GM18520 (cell line): ENCODE results near the gene ARPC1A.
"Not testable (repeated sequence)": the region's sequence is repeated elsewhere in the genome, so short reads cannot be mapped to it uniquely, and the experiment has no call there.

Source experiments
- ATAC-seq: cut with Tn5 transposase; IDR thresholded peaks from one replicate; pipeline ENCODE4 v1.9.1; 2021; ENCODE audit not compliant: unreplicated experiment

ARPC1A gene

GRCh38 chr7:99386584-99387238 lies 61.0 kb downstream of the ARPC1A start:
- no peak for ATAC-seq

GRCh38 chr7:99387239-99387635 lies 61.5 kb downstream of the ARPC1A start:
- ATAC-seq: not testable (repeated sequence)

GRCh38 chr7:99387912-99388311 lies 62.2 kb downstream of the ARPC1A start:
- no peak for ATAC-seq

- ATAC-seq: no peak
Observed at GRCh38 chr7:99389772-99390171, 64.1 kb downstream of the ARPC1A start.

- no peak for ATAC-seq
Observed at GRCh38 chr7:99390941-99391602, 65.4 kb downstream of the ARPC1A start.

GRCh38 chr7:99392046-99392445 lies 66.3 kb downstream of the ARPC1A start:
- no peak for ATAC-seq

GRCh38 chr7:99392659-99393354 lies 67.1 kb downstream of the ARPC1A start:
- no peak for ATAC-seq

- ATAC-seq: no peak
Observed at GRCh38 chr7:99393355-99394187, 67.9 kb downstream of the ARPC1A start.

GRCh38 chr7:99394188-99394502 lies 68.4 kb downstream of the ARPC1A start:
- no peak for ATAC-seq

- ATAC-seq: no peak
Observed at GRCh38 chr7:99395616-99396327, 70.1 kb downstream of the ARPC1A start.

GRCh38 chr7:99396418-99397296 lies 71.0 kb downstream of the ARPC1A start:
- no peak for ATAC-seq

- no peak for ATAC-seq
Observed at GRCh38 chr7:99397297-99397983, 71.7 kb downstream of the ARPC1A start.

- ATAC-seq: no peak
Observed at GRCh38 chr7:99398891-99399445, 73.3 kb downstream of the ARPC1A start.

GRCh38 chr7:99399597-99399996 lies 73.9 kb downstream of the ARPC1A start:
- ATAC-seq: no peak

- no peak for ATAC-seq
Observed at GRCh38 chr7:99402854-99403253, 77.2 kb downstream of the ARPC1A start.

- no peak for ATAC-seq
Observed at GRCh38 chr7:99403764-99404163, 78.1 kb downstream of the ARPC1A start.

GRCh38 chr7:99404235-99404976 lies 78.7 kb downstream of the ARPC1A start:
- no peak for ATAC-seq

- ATAC-seq: no peak
Observed at GRCh38 chr7:99404977-99405320, 79.3 kb downstream of the ARPC1A start.
